Lung (tissue), 12 donors: ENCODE results near the gene ANKRD44. TPM values are rescaled to one million over a fixed set of nuclear protein-coding genes. Genes with fewer than 3 reads are reported as not detected.
A peak's percentile ranks its signal among the peaks of the same experiment; 100 is the strongest.

Source experiments
- ATAC-seq: fragments of 200-7000 bp; cut with Tn5 transposase; one replicate; pipeline ENCODE4 v1.9.1; 2020; ENCODE audit warnings: moderate number of reproducible peaks; ENCODE audit not compliant: insufficient read depth, low FRiP score
- DNase-seq, 3 donors: peaks; one replicate each; pipeline ENCODE4 v3.0.0-alpha.2; 2013 to 2017
- H3K27ac ChIP-seq, 2 donors: one replicate each; pipeline ENCODE4 v1.5.1; 2013; ENCODE audit warnings: mild to moderate bottlenecking in 2 of 2, moderate library complexity in 2 of 2, control low read depth in 1 of 2, inconsistent platforms in 1 of 2, low read depth in 1 of 2, low read length in 1 of 2
- H3K27me3 ChIP-seq, 3 donors: one replicate each; pipeline ENCODE4 v1.5.1; 2013; ENCODE audit warnings: low read length in 2 of 3; ENCODE audit not compliant: control insufficient read depth in 3 of 3, insufficient read depth in 3 of 3
- H3K36me3 ChIP-seq, 4 donors: one replicate each; pipeline ENCODE4 v1.5.1; 2013; ENCODE audit warnings: low read length in 4 of 4, mild to moderate bottlenecking in 1 of 4, moderate library complexity in 1 of 4; ENCODE audit not compliant: control insufficient read depth in 4 of 4, insufficient read depth in 4 of 4
- H3K4me1 ChIP-seq, 5 donors: one replicate each; pipeline ENCODE4 v1.5.1; 2013; ENCODE audit warnings: low read length in 5 of 5, mild to moderate bottlenecking in 2 of 5, moderate library complexity in 1 of 5; ENCODE audit not compliant: control insufficient read depth in 5 of 5, insufficient read depth in 5 of 5
- H3K4me3 ChIP-seq: one replicate; pipeline ENCODE4 v1.5.1; 2013; ENCODE audit warnings: mild to moderate bottlenecking, control low read depth, moderate library complexity
- H3K9ac ChIP-seq, 2 donors: one replicate each; pipeline ENCODE4 v1.5.1; 2013; ENCODE audit warnings: low read length in 2 of 2, control low read depth in 1 of 2; ENCODE audit not compliant: insufficient read depth in 1 of 2
- H3K9me3 ChIP-seq, 4 donors: one replicate each; pipeline ENCODE4 v1.5.1; 2013; ENCODE audit warnings: low read length in 3 of 4, mild to moderate bottlenecking in 1 of 4, moderate library complexity in 1 of 4; ENCODE audit not compliant: control insufficient read depth in 4 of 4, insufficient read depth in 3 of 4
- CTCF ChIP-seq: IDR thresholded peaks from 2 replicates; pipeline ENCODE4 v1.5.1; 2012; ENCODE audit warnings: mild to moderate bottlenecking; ENCODE audit errors: control extremely low read depth, extremely low read depth
- WGBS, 2 donors: extraction: QIAGEN DNeasy Blood & Tissue Kit; methylation state at CpG; one replicate each; pipeline ENCODE4 v1.1.7; 2013; 5-methylcytosine and 5-hydroxymethylcytosine counted together
- polyA plus RNA-seq, 2 donors: library from polyadenylated mRNA; stranded (reverse); fragments of 200-250 nt; gene quantifications; one replicate each; pipeline ENCODE4 v1.2.1, GENCODE V29; 2013
- total RNA-seq, 2 donors: library from RNA; depleted of rRNA in 1 of 2; stranded (reverse); fragments of >200 nt in 1 of 2; gene quantifications; one replicate each; pipeline ENCODE4 v1.2.1, GENCODE V29; 2014 to 2021
- donor health status: control.
- donor health status: control.
- donor health status: Bipolar disorder and iron deficiency.
- donor health status: healthy.
- donor health status: DM: yes; HTN: yes; CAD: no.

Gene ANKRD44
- total and polyA plus RNA-seq, 4 donors, result 7.1 to 73.8 (median 20.3) TPM

DNA sequence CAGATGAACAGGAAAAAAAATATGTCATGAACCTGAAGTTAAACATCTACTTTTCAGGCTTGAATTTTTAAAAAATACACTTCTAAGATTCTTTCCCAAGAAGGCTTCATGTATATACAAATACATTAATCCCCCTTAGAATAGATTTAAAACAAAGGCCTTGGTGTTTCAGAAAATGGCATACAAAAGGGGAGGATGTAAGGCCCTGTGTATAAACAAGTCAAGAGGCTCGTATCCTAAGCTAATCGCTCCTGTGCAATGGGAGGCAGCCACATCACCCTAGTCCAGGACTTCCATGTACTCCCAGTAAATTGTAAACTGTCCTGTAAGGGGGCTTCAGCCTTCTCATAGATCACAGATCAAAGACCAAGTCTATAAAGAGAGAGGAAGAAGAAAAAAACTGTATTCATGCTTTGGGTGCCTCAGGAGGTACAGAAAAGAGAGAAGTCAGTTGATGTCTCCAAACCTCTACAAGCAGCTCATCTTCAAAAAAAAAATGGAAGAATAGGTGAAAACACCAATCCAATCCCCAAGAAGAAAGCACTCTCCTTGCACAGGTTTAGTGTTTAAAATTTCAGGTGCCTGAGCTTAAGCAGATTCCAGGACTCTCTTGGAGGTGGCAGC lies 53.9 kb downstream of the ANKRD44 start:
- Histone ChIP-seq H3K27me3 (no peaks in the 10 kb centered on the region), H3K36me3 (no peaks in the 10 kb centered on the region), H3K27ac (no peak overlapping the region), H3K9me3 (no peaks in the 10 kb centered on the region), H3K4me1 (peaks cover 3 to 24% (median 10%) of the 10 kb centered on the region in 5 donors), H3K4me3 (no peak overlapping the region), H3K9ac (peak overlapping the region in 1 of 2 donors; percentile 67)
- no peak for DNase-seq
- TF ChIP-seq CTCF, result no peak
- no peak for ATAC-seq
- WGBS, 2 donors, result 40 to 50% methylated on average over 2 of the region's 2 CpGs

GRCh38 chr2:197256021-197256420 lies 54.6 kb downstream of the ANKRD44 start:
- Histone ChIP-seq H3K4me1 (peaks cover 3 to 21% (median 9%) of the 10 kb centered on the region in 5 donors), H3K27me3 (no peaks in the 10 kb centered on the region), H3K27ac (no peak overlapping the region), H3K36me3 (no peaks in the 10 kb centered on the region), H3K9me3 (no peaks in the 10 kb centered on the region), H3K4me3 (no peak overlapping the region), H3K9ac (peak overlapping the region in 1 of 2 donors; percentile 67)
- no peak for TF ChIP-seq CTCF
- DNase-seq, result peak in 1 of 3 donors; percentile 42
- no peak for ATAC-seq

DNA sequence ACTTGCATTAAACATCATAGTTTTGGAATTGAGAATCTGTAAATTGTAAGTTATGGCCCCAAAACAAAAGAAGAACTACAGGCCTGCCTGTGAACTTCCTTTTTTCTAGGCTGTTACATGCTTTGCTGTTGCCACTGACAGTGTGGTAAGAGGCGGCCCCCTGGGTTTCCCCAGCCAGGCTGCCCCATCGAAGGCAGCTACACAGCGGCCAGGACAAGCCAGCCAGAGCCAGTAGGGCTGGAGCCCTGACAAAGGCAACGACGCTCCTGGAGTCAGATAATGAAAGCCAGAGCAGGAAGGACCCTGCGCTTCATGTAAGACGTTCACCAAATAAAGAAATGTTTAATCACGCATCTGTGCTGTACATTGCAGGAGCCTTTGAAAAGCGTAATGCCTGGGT lies 55.0 kb downstream of the ANKRD44 start:
- Histone ChIP-seq H3K9me3 (no peaks in the 10 kb centered on the region), H3K36me3 (no peaks in the 10 kb centered on the region), H3K4me1 (peaks cover 3 to 21% (median 9%) of the 10 kb centered on the region in 5 donors), H3K9ac (peak overlapping the region; percentile 21 to 73), H3K27ac (peak overlapping the region in 1 of 2 donors; percentile 30), H3K27me3 (no peaks in the 10 kb centered on the region), H3K4me3 (no peak overlapping the region)
- TF ChIP-seq CTCF, result no peak
- ATAC-seq (peak; percentile 87), DNase-seq (peak in 2 of 3 donors; percentile 71 to 81)
- 4 to 29% methylated on average over 9 of the region's 9 CpGs for WGBS, 2 donors
